ENCODE results near the gene YTHDF1.
"Not testable (repeated sequence)": the region's sequence is repeated elsewhere in the genome, so short reads cannot be mapped to it uniquely, and the experiment has no call there.

YTHDF1 gene

DNA sequence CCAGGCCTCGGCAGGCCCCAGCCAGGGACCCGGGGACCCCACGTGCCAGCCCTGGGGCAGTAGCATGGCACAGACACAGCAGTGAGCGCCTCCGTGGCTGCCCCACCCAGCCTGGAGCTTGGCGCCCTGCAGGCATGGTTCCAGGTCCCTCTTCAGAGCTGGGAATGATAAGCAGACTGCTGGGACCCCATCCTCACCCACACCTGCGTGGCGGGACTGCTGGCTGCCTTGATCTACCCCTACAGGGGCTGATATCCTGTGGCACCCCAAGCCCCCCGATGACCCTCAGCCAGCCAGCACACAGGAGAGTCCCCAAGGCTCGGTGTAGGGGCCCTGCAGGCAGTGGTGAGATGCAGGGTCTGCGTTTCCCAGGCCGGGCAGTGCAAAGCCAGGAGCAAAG, 47.1 kb downstream of the YTHDF1 start:
- no peak for DNase-seq

DNA sequence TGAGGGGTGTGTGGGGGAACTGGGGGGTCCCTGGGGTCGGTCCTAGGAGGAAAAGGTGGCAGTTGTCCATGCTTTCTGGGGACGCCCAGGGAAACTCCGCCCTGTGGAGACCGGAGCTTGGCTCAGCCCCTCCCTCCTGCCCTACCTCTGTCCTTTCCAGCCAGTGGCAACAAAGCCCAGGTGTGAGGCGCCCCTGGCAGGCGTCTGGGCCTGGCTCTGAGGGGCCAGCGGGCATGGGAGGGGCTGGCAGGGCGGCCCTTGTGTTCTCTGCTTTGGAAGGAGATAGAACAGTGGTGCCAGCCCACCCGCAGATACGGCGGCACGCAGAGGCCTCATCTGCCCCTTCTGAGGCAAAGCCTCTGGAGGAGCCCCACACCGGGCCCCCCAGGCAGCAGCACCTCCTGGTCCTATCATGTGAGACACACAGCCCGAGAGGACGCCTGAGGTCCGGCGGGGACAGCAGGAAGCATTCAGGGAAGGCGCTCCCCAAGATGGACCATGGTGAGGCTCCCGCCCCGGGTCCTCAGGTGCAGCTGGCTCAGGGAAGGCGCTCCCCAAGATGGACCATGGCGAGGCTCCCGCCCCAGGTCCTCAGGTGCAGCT, 47.9 kb downstream of the YTHDF1 start:
- DNase-seq: no peak

DNA sequence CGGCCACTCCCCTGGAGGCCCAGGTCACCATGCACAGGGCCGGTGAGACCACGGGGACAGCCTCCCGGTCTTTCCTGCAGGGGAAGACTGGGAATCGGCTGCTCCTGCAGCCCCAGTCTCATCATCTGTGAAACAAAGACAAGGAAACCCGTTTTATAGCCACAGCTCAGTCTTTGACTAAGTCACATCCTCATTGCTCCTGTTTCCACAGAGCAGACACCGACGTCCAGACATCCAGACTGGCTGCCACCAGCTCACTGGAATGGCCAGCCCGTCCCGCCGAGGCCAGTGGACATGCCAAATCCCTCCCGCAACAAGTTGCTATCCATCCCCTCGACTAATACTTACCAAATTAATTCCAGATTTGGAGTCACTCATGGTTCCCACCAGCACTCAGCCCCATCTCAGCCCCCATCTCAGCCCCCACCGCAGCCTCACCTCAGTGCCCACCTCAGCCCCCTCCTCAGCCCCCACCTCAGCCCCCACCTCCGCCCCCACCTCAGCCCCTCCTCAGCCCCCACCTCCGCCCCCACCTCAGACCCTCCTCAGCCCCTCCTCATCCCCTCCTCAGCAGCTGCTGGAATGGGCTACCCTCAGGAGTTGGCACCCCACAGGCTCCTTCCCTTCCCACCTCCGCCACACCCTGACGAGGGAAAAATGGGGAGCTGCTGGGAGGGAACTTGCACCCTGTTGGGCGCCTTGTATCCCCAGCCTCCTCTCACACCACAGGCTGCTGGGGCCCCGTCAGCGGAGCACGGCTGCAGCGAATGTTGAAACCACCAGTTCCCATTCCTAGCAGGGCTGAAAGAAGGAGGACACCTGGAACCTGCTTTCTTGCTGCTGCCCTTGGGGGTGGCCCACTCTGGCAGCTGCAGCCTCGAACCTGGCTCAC, 48.7 kb downstream of the YTHDF1 start:
- DNase-seq: no peak

DNA sequence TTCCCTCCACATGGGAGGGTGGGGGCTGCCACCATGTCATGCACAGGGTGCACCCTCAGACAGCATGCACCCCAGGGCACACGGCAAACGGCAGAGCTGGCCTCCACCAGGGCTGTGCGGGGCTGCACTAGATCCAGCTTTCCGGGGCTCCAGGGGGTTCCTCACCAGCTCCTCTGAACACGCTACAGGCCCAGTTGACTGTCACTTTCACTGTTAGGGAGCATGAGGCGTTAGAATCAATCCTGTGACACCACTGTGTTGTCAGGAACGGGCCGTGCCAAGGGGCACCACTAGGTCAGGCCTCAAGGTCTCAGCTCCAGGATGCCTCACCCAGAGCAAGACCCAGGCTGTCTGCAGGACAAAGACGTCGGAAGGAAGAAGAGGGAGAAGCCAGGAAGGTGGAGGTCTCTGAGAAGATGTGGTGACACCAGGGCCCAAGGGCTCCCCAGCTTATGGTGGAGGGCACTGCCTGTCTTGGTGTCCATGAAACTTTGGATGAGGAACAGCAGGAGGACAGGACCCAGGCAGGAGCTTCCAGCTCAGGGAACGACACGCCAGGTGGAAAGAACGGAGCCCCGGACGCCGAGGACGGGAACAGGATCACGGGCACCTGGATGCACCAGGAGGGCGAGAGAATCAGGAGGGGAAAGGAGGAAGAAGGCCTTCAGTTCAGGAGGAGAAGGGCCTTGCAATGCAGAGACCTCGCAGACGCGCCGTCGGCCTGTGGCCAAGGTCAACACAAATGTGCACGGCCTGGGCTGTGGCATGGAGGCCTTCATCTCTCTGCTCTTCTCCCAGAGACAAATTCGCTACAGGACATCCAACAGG, 49.5 kb downstream of the YTHDF1 start:
- no peak for DNase-seq

DNA sequence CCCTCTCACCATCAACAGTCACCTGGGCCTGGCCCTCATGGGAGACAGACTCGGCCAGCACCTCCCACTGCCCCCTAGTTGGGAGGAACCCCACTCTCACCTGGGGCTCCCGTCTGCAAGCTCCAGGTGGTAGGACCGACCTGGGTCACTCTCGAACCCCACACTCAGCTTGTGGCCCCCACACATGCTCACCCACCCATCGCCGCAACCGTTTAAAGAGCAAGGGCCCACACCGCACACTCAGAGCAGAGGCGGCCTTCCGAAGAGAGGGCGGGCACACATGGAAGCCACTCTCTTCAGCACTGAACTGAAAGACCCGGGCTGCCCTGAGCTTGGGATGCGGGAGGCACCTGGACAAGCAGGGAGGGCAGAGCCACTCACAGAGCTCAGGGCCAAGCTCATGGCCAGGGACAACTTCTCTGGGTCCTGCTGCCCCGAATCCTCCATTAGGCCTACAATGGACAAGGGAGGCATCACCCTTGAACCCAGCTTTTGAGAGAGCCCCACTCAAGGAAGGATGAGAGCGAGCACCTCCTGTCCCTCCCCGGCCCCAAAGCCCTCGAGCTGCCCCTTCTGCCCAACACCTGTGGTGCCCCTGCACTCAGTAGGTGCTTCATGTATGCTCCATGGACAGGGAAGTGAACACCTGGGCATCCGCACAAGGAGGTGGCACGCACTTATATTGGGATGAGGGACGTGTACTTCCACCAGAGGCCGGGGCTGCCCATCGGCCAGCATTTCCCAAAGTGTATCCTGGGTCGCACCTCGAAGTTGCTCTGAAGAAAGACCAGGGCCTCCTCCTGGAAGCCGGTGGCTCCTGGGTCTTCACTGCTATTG, 50.4 kb downstream of the YTHDF1 start:
- no peak for DNase-seq

DNA sequence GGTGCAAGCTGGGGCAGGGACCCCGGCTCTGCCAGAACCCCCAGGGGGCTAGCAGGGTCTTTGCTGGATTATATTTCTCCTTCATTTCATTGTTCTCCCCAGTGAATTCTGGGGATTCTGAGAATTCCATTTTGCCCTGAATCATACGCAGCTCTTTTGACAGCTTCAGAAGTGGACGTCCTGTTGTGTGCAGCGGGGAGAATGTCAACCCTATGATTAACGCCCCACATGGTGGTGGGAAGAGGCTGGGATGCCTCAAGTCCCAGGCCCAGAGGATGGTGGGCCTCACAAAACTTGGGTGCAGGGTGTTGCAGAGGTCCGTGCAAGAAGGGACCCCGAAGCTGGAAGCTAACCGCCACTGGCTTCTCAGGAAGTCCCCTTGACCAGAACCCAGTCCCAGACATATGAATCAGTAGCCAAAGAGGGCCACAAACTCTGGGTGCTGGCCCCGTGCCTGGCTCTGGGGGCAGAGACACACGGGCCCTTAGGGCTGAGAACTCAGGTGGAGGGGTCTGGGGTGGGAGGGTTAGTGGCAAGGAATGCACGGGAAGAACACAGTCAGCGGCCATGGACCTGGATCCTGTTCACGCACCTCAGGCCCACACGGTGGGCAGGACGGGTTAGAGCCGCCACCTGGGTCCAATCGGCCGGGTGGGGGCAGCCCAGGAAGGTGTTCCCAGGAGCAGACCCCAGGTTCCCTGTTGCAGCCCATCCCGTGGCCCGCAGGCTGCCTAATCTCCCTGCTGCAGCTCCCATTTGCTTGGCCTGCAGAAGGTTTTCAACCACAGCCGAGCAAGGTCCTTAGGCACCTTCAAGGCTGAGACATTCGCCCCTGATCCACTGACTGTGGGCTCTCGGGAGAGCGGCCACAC, 51.2 kb downstream of the YTHDF1 start:
- no peak for DNase-seq

DNA sequence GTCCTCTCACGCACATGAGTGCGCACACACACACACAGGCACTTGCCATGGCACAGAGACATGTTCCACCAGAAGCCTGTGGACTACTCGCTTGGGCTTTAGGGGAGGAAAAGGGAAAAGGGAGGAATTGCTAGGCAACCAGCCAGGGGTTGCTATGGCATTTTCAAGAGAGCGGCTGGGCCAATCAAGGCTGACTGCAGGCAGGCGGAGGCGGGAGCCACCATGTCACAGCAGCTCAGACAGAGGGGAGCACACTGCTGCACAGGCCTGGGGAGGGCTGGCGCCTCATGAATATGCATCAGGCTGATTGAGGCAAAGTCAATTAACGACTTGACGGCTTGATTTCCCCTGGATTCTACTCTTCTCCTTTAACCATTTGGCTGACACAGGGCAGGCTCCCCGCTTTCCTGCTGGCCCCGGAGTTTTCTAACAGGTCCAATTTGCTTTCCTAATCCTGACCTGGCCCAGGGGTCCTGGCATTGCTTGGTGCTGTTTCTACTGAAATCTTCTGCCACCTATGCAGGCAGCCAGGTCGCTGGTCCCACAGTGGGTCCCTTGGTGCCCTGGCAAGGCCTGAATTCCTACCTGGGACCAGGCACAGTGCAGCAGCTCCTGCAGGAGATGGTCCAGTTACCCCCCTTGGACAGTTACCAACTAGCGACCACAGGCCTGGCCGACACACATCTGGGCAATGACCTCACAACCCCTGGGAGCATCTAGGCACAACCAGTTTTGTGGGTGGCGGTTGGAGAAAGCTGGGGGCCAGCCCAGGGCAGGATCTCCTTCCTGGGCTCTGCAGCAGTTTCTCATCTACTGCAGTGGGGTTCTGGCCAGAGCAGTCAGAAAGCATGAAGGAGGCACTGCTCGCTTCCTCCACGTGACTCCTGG, 52.1 kb downstream of the YTHDF1 start:
- no peak for DNase-seq

DNA sequence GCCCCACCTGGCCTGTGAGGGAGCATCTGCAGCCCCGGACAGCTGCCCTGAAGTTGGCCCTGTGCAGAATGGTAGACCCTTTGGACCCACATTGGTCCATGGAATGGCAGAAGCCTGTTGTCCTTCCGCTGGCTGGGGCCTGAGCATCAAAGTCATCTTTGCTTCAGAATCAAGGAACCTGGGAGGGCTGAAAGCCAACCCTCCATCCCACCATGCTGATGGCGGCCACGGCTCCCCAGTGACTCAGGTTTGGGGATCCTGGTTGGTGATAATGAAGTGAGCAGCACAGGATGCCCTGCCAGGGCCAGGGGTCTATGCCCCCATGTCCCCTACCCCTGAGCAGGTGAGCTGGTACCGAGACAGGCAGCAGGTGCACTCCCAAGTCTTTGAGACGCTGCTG, 52.8 kb downstream of the YTHDF1 start:
- no peak for DNase-seq

DNA sequence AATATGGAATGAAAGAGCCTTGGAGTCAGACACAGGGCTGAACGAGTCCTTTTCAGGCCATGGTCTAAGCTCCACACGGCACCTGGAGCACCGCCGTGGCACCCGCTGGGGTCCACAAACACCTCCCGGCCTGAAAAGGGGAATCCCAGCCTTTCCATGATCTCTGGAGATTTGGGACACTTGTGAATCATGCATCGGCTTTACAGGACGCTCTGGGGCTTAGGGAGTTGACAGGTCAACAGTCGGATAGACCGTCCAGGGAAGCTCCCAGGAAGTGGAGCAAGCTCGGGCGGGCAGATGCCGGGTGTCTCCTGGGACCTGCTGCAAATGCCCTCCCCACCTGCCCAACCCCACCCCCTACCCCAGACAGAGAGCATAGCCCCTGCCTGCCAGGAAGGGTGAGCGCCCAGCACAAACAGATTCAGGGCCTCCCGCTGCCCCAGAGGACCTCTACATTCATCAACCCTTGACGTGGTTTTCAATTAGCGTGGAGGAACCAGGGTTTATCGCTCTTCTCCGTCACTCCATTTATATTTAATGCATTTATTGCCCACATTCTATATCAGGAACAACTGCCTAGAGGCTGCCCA, 53.6 kb downstream of the YTHDF1 start:
- no peak for DNase-seq

DNA sequence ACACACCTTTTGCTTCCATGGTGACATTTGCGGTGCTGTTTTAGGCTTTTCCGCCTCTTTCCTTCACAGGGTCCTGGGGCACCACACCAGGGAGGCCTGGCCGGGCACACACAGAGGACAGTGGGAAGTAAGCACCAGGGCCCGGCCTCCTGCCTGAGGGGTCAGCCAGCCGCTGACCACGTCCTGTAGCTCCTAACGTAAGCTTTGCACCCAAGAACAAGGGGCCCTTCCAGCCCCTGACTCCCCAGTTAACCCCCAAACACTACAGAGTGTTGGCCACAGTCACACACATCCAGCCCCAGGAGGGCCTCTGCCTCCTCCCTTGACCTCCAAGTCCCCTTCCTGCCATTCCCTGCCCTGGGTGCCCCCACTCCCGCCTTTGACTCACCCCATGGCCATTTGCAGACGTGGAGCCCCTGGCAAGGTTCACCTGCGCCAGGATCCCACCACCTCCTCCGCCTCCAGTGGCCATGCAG, 54.7 kb downstream of the YTHDF1 start:
- DNase-seq: no peak

DNA sequence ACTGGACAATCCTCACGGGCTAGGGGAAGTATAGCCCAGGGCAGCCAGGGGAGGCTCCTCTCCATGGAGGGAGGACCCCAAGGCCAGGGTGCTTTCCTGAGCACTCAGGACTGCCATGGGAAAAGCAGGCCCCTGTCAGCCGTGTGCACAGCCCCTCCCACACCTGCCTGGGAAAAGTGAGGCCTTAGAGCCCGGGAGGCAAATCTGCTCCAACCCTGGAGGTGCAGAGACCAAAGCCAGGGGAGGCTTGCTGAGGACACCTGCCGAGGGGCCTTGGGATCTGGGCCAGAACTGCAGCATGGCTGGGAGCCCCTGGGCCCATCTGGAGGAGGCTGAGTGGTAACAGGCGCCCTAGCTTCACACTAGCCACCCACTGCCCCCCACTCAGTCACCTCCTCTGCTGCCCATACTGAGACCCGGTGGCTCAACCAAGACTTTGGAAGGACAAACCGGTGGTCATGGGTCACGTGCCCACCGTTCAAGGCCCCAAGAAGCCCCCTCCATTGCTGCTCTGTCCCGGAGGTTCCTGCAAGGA, 55.2 kb downstream of the YTHDF1 start:
- no peak for DNase-seq

DNA sequence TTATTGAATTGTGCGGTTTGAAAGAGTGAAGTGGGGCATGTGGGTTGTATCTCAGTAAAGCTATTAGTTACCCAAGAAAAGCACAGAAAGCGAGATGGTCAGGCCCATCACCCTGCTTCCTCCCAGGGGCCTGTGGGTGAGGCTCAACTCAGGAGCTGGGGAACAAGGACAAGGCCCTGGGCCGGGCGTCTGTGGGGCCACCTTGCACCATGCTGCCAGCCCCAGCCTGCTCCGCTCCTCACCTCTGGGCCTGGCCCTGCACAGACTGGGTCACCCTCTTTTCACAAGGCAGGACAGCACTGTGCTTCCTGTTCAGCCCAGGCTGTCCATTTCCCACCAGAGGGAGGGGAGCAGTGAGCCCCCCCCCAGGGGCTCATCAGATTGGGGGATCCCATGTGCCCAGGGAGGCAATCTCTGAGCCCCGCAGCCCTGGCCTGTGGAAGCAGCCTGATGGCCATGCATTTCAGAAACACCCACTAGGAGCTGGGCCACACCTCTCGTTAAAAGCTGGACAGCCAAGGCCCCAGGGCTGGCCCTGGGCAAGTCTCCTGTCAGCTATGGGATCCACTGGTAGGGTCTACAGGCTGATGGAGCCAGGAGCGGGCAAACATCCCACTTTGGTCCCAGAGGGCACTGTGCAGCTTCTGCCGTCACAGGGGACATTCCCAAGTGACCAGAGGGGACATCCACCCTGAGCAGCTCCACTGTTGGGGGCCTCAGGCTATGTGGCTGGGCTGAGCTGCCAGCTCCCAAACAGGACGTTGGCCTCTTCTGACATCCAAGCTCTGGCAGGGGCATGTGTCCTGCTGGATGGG, 55.9 kb downstream of the YTHDF1 start:
- no peak for DNase-seq

DNA sequence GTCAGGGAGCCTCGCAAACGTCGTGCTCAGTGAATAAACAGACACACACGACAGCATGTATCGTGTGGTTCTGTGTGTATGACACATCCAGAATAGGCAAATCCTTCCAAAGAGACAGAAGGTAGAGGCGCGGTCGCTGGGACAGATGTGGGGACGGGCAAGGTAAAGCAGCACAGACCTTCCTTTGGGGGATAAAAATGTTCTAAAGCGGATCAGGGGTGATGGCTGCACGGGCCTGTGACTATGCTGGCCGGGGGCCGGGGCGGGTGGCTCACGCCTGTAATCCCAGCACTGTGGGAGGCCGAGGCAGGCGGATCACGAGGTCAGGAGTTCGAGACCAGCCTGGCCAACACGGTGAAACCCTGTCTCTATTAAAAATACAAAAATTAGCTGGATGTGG, 56.7 kb downstream of the YTHDF1 start:
- DNase-seq: not testable (repeated sequence)

DNA sequence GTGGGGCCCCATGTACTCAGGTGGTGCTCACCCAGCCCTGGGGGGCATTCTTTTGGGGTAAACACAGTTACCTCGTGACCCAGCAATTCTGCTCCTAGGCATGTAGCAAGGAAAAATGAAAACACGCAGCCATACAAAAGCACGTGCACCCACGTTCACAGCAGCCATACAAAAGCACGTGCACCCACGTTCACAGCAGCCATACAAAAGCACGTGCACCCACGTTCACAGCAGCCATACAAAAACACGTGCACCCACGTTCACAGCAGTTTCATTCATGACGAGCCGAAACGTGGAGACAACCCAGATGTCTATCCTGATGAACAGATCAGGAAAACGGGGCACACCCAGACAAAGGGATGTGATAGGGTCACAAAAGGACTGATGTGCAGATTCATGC, 57.1 kb downstream of the YTHDF1 start:
- no peak for DNase-seq

DNA sequence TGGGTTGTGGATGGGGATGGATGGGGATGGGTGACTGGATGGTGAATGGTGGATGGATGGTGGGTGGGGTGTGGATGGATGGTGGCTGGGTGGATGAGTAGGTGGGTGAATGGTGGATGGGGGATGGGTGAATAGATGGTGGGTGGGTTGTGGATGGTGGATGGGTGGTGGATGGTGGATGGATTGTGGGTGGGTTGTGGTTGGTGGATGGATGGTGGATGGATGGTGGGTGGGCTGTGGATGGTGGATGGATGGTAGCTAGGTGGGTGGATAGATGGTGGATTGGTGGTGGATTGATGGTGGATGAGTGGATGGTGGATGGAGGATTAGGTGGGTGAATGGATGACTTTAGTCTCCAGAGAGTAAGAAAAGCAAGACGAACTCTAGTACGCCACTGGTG, 57.6 kb downstream of the YTHDF1 start:
- no peak for DNase-seq

DNA sequence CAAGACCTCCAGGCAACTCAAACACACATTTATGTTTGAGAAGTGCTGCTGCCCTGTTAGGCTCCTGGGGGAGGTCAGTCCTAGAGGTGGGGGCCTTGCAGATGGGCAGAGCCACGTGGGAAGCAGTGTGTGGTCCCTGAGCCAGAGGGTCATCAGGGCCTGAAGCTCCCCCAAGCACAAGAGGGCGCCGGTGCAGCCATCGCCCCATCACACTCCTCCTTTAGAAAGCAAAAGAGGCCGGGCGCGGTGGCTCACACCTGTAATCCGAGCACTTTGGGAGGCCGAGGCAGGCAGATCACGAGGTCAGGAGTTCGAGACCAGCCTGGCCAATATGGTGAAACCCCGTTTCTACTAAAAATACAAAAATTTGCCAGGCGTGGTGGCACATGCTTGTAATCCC, 58.5 kb downstream of the YTHDF1 start:
- not testable (repeated sequence) for DNase-seq

DNA sequence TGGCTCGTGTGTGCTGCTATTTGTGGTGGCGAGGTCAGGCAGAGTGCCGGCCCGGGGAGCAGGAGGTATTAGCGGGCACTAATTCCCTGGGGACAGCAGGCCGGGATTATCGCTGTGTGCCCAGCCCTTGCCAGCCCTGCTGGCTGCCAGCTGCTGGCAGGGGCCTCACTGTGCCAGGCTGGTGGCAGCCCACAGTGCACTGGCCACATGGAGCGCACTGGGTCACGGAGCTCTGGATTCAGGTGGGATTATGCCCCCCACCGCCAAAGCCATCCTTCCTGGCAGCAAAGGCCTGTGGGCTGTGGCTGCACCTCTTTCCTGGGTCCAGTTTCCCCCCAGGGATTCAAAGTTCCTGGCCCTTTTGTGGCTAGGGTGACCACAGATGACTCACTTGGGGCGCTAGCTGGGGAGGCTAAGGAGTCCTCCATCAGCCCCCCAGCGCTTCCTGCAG, 59.7 kb downstream of the YTHDF1 start:
- no peak for DNase-seq

All from suppressor macrophage (primary cell).